ENCODE results near the gene DYNC1H1. TPM values are rescaled to one million over a fixed set of nuclear protein-coding genes. Genes with fewer than 3 reads are reported as not detected.

Gene DYNC1H1
- total RNA-seq, 1 experiment from 2014 or later, result 361 TPM

DNA sequence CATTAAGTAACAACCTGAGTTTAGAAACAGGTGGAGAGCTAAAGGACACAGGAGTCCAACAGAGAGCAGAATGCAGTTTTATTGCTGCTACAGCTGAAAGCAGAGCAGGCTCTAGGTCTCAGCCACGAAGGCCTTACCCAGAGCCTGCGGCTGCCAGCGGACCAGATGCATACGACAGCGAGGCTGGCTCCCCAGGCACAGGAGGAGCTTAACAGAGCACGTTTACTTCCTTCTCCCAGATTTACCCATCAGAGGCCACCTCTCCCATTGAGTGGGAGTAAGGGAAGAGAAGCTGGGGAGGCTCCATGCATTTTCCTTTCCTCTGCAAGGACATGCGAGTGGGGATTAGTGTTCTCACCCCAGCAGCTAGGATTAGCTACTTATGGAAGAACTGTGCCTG lies 22.6 kb downstream of the DYNC1H1 start:
- H4K20me1 ChIP-seq (ENCODE audit: insufficient read depth), result no peaks in the 10 kb centered on the region
- H3K27ac ChIP-seq (ENCODE audit: low read depth, low read length), result no peak overlapping the region
- no peaks in the 10 kb centered on the region for H3K4me1 ChIP-seq (ENCODE audit: control insufficient read depth in 1 of 2, insufficient read depth in 2 of 2, low read length in 2 of 2)
- POLR2A ChIA-PET, result no interaction called here
- H3K9me2 ChIP-seq (ENCODE audit: insufficient read depth), result no peaks in the 10 kb centered on the region
- TF ChIP-seq FOSL1 (IDR thresholded peaks at IDR 0.05; ENCODE audit: low read depth), result no peak
- TF ChIP-seq JUND (IDR thresholded peaks at IDR 0.05), result no peak
- TF ChIP-seq EZH2 (IDR thresholded peaks at IDR 0.05), result no peak
- no peak for TF ChIP-seq POLR2AphosphoS5 (IDR thresholded peaks at IDR 0.05; ENCODE audit: low read depth, low read length)
- no peak for TF ChIP-seq ELF1 (IDR thresholded peaks at IDR 0.05; ENCODE audit: borderline replicate concordance, low read depth)
- TF ChIP-seq, protein P1, sequence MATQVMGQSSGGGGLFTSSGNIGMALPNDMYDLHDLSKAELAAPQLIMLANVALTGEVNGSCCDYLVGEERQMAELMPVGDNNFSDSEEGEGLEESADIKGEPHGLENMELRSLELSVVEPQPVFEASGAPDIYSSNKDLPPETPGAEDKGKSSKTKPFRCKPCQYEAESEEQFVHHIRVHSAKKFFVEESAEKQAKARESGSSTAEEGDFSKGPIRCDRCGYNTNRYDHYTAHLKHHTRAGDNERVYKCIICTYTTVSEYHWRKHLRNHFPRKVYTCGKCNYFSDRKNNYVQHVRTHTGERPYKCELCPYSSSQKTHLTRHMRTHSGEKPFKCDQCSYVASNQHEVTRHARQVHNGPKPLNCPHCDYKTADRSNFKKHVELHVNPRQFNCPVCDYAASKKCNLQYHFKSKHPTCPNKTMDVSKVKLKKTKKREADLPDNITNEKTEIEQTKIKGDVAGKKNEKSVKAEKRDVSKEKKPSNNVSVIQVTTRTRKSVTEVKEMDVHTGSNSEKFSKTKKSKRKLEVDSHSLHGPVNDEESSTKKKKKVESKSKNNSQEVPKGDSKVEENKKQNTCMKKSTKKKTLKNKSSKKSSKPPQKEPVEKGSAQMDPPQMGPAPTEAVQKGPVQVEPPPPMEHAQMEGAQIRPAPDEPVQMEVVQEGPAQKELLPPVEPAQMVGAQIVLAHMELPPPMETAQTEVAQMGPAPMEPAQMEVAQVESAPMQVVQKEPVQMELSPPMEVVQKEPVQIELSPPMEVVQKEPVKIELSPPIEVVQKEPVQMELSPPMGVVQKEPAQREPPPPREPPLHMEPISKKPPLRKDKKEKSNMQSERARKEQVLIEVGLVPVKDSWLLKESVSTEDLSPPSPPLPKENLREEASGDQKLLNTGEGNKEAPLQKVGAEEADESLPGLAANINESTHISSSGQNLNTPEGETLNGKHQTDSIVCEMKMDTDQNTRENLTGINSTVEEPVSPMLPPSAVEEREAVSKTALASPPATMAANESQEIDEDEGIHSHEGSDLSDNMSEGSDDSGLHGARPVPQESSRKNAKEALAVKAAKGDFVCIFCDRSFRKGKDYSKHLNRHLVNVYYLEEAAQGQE (IDR thresholded peaks at IDR 0.05; ENCODE audit: low read depth), result no peak
- TF ChIP-seq SP1 (IDR thresholded peaks at IDR 0.05; ENCODE audit: low read depth), result no peak
- TF ChIP-seq, protein P2, sequence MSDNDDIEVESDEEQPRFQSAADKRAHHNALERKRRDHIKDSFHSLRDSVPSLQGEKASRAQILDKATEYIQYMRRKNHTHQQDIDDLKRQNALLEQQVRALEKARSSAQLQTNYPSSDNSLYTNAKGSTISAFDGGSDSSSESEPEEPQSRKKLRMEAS (IDR thresholded peaks at IDR 0.05), result no peak
- TF ChIP-seq, protein P3, sequence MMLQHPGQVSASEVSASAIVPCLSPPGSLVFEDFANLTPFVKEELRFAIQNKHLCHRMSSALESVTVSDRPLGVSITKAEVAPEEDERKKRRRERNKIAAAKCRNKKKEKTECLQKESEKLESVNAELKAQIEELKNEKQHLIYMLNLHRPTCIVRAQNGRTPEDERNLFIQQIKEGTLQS (IDR thresholded peaks at IDR 0.05), result no peak
- no peak for TF ChIP-seq ZFX (IDR thresholded peaks at IDR 0.05)
- no peak for TF ChIP-seq SRF (IDR thresholded peaks at IDR 0.05; ENCODE audit: low read depth)
- TF ChIP-seq, protein P4, sequence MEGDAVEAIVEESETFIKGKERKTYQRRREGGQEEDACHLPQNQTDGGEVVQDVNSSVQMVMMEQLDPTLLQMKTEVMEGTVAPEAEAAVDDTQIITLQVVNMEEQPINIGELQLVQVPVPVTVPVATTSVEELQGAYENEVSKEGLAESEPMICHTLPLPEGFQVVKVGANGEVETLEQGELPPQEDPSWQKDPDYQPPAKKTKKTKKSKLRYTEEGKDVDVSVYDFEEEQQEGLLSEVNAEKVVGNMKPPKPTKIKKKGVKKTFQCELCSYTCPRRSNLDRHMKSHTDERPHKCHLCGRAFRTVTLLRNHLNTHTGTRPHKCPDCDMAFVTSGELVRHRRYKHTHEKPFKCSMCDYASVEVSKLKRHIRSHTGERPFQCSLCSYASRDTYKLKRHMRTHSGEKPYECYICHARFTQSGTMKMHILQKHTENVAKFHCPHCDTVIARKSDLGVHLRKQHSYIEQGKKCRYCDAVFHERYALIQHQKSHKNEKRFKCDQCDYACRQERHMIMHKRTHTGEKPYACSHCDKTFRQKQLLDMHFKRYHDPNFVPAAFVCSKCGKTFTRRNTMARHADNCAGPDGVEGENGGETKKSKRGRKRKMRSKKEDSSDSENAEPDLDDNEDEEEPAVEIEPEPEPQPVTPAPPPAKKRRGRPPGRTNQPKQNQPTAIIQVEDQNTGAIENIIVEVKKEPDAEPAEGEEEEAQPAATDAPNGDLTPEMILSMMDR (IDR thresholded peaks at IDR 0.05 in 2 of 3, conservative IDR thresholded peaks at IDR 0.05 in 1 of 3; ENCODE audit: borderline replicate concordance in 1 of 3, insufficient read depth in 1 of 3, low read depth in 2 of 3, low read length in 2 of 3), result no peak
- TF ChIP-seq TCF7L2 (IDR thresholded peaks at IDR 0.05; ENCODE audit: borderline replicate concordance, extremely low read depth, insufficient read depth, insufficient read length), result no peak
- no peak for TF ChIP-seq SIN3A (IDR thresholded peaks at IDR 0.05; ENCODE audit: low read depth)
- no peak for TF ChIP-seq ZNF274 (IDR thresholded peaks at IDR 0.05; ENCODE audit: low read depth, low read length)
- no peak for TF ChIP-seq YY1 (IDR thresholded peaks at IDR 0.05; ENCODE audit: extremely low read depth, insufficient replicate concordance, low read depth, low read length)
- TF ChIP-seq EGR1 (IDR thresholded peaks at IDR 0.05; ENCODE audit: low read depth), result no peak
- TF ChIP-seq, protein P5, sequence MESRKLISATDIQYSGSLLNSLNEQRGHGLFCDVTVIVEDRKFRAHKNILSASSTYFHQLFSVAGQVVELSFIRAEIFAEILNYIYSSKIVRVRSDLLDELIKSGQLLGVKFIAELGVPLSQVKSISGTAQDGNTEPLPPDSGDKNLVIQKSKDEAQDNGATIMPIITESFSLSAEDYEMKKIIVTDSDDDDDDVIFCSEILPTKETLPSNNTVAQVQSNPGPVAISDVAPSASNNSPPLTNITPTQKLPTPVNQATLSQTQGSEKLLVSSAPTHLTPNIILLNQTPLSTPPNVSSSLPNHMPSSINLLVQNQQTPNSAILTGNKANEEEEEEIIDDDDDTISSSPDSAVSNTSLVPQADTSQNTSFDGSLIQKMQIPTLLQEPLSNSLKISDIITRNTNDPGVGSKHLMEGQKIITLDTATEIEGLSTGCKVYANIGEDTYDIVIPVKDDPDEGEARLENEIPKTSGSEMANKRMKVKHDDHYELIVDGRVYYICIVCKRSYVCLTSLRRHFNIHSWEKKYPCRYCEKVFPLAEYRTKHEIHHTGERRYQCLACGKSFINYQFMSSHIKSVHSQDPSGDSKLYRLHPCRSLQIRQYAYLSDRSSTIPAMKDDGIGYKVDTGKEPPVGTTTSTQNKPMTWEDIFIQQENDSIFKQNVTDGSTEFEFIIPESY (IDR thresholded peaks at IDR 0.05; ENCODE audit: extremely low read depth, insufficient replicate concordance, low read length), result no peak
- intact Hi-C loops (cut with micrococcal nuclease), result loop anchor here (5.0 kb wide), 1 partner anchor 35 kb away; no protein-coding TSS in a partner anchor
- H3K36me3 ChIP-seq (ENCODE audit: control insufficient read depth in 1 of 2, insufficient read depth in 2 of 2, low read length in 2 of 2), result peaks cover 62 to 73% of the 10 kb centered on the region in 2 experiments
- CTCF ChIA-PET, result no interaction called here
- H3K4me3 ChIP-seq (replicated peaks in 1 of 2; ENCODE audit: low read depth in 1 of 2, low read length in 2 of 2), result no peak overlapping the region
- H3K9me3 ChIP-seq (ENCODE audit: control insufficient read depth in 1 of 2, insufficient read depth in 1 of 2, low read depth in 1 of 2, low read length in 2 of 2), result no peaks in the 10 kb centered on the region
- RAD21 ChIA-PET (ENCODE audit: low non-redundant PET in 1 of 2, low total read pairs in 2 of 2, uncharacterized antibody in 2 of 2, unreplicated experiment in 2 of 2), result no interaction called here
- H3K79me2 ChIP-seq (ENCODE audit: insufficient read depth, low read length), result peaks cover 6% of the 10 kb centered on the region; the same call in 1 of the 2 replicates
- ATAC-seq (no peak), DNase-seq (ENCODE audit: low read depth, low spot score) (no peak)
- H3K9ac ChIP-seq (ENCODE audit: low read length), result no peak overlapping the region
- no TSS peak for BruUV-seq (replicated peaks)
- no peaks in the 10 kb centered on the region for H3K27me3 ChIP-seq (ENCODE audit: insufficient read depth, low read length)
- H3K4me2 ChIP-seq (ENCODE audit: low read length), result no peak overlapping the region
- H2AFZ ChIP-seq (ENCODE audit: low read depth, low read length, poor library complexity, severe bottlenecking), result no peak overlapping the region

Data from HCT116 (cell line).